Testis (tissue), 2 donors: ENCODE results near the gene DNAI4.

ENCODE experiments used
- CTCF ChIP-seq, 3 experiments: fragments of 450-650 bp in 2 of 3; fragments of 200-600 bp in 1 of 3; sonication (generic) in 1 of 3; IDR thresholded peaks; one replicate each; pipeline ENCODE4 v1.5.1; 2016 to 2019; ENCODE audit warnings: antibody characterized with exemption in 3 of 3, mild to moderate bottlenecking in 2 of 3, moderate library complexity in 1 of 3
- POLR2A ChIP-seq: fragments of 450-650 bp; IDR thresholded peaks from one replicate; pipeline ENCODE4 v1.6.1; 2017; ENCODE audit warnings: antibody characterized with exemption, mild to moderate bottlenecking, moderate library complexity

GRCh38 chr1:66968574-66968973 lies 43.9 kb upstream of the DNAI4 start:
- TF ChIP-seq CTCF (IDR thresholded peaks at IDR 0.05) (no peak), POLR2A (no peak)
